IMR-90 (cell line): Measurements from ENCODE around the gene TTYH3. TPM values are rescaled to one million over a fixed set of nuclear protein-coding genes. Genes with fewer than 3 reads are reported as not detected.
A peak's percentile ranks its signal among the peaks of the same experiment; 100 is the strongest.

ENCODE experiments used
- ATAC-seq: fragments of 200-7000 bp; cut with Tn5 transposase; 2 replicates; pipeline ENCODE4 v1.9.1; 2020; ENCODE audit warnings: low read depth, mild to moderate bottlenecking, moderate library complexity
- BruUV-seq: library from RNA; stranded (reverse); fragments of 400-500 nt; replicated peaks from 2 replicates; lab custom pipeline; 2021; lab: Mats Ljungman, UMichigan
- CTCF ChIA-PET: fragments of 300-600 bp; formaldehyde crosslinking; extraction: SDS; loops from one replicate; lab custom pipeline; 2021; ENCODE audit warnings: antibody characterized with exemption; lab: Yijun Ruan, JAX
- POLR2A ChIA-PET: fragments of 300-600 bp; sonication (Branson Sonifier 250); formaldehyde crosslinking; loops from one replicate; lab custom pipeline; 2022; ENCODE audit warnings: antibody characterized with exemption; ENCODE audit not compliant: unreplicated experiment; lab: Charles Lee
- DNase-seq: peaks from one replicate; pipeline ENCODE4 v3.0.0; 2013
- H2AFZ ChIP-seq: replicated peaks from 2 replicates; pipeline ENCODE3; 2013; ENCODE audit warnings: low read length, mild to moderate bottlenecking; ENCODE audit not compliant: poor library complexity
- H2AK5ac ChIP-seq: 2 replicates; pipeline ENCODE4 v1.6.1; 2013; ENCODE audit warnings: low read depth, low read length, inconsistent platforms
- H2AK9ac ChIP-seq: replicated peaks from 2 replicates; pipeline ENCODE3; 2013; ENCODE audit warnings: mild to moderate bottlenecking, low read depth, low read length, moderate library complexity; ENCODE audit not compliant: poor library complexity
- H2BK120ac ChIP-seq: 2 replicates; pipeline ENCODE4 v1.6.1; 2013; ENCODE audit warnings: low read depth, low read length, inconsistent platforms
- H2BK15ac ChIP-seq: 3 replicates; pipeline ENCODE4 v1.6.1; 2013; ENCODE audit warnings: low read depth, low read length, inconsistent platforms
- H2BK20ac ChIP-seq: 2 replicates; pipeline ENCODE4 v1.6.1; 2013; ENCODE audit warnings: low read depth, mild to moderate bottlenecking, inconsistent platforms, low read length, moderate library complexity
- H2BK5ac ChIP-seq: 2 replicates; pipeline ENCODE4 v1.6.1; 2013; ENCODE audit warnings: mild to moderate bottlenecking, low read depth, low read length, inconsistent platforms; ENCODE audit not compliant: poor library complexity, severe bottlenecking
- H3K14ac ChIP-seq: replicated peaks from 2 replicates; pipeline ENCODE4 v1.6.1; 2013; ENCODE audit warnings: low read depth, low read length, inconsistent platforms
- H3K18ac ChIP-seq: 2 replicates; pipeline ENCODE4 v1.6.1; 2013; ENCODE audit warnings: low read depth, low read length, control low read depth
- H3K23ac ChIP-seq: 2 replicates; pipeline ENCODE4 v1.6.1; 2013; ENCODE audit warnings: low read depth, low read length, inconsistent platforms
- H3K27ac ChIP-seq: 2 replicates; pipeline ENCODE4 v1.5.1; 2013; ENCODE audit warnings: mild to moderate bottlenecking, control low read depth, low read length; ENCODE audit not compliant: insufficient read depth
- H3K27me3 ChIP-seq: 2 replicates; pipeline ENCODE4 v1.6.1; 2013; ENCODE audit warnings: low read length; ENCODE audit not compliant: control insufficient read depth, insufficient read depth
- H3K36me3 ChIP-seq: 2 replicates; pipeline ENCODE4 v1.6.1; 2013; ENCODE audit warnings: low read length, mixed read lengths; ENCODE audit not compliant: control insufficient read depth, insufficient read depth
- H3K4ac ChIP-seq: 2 replicates; pipeline ENCODE4 v1.6.1; 2013; ENCODE audit warnings: low read depth, low read length, inconsistent platforms
- H3K4me1 ChIP-seq: 2 replicates; pipeline ENCODE4 v1.6.1; 2013; ENCODE audit warnings: low read length, mixed read lengths; ENCODE audit not compliant: control insufficient read depth, insufficient read depth
- H3K4me2 ChIP-seq: 2 replicates; pipeline ENCODE4 v1.6.1; 2013; ENCODE audit warnings: low read depth, mild to moderate bottlenecking, control low read depth, low read length, moderate library complexity
- H3K4me3 ChIP-seq: 2 replicates; pipeline ENCODE4 v1.5.1; 2013; ENCODE audit warnings: low read depth, mild to moderate bottlenecking, control low read depth, low read length, moderate library complexity; ENCODE audit not compliant: insufficient read depth
- H3K56ac ChIP-seq: 2 replicates; pipeline ENCODE4 v1.6.1; 2013; ENCODE audit warnings: low read length, inconsistent platforms; ENCODE audit not compliant: insufficient read depth; ENCODE audit errors: extremely low read depth
- H3K79me1 ChIP-seq, 2 experiments: 2 replicates each; pipeline ENCODE4 v1.6.1; 2013; ENCODE audit warnings: low read length in 2 of 2, inconsistent platforms in 1 of 2, low read depth in 1 of 2
- H3K9ac ChIP-seq: 2 replicates; pipeline ENCODE4 v1.6.1; 2013; ENCODE audit warnings: low read depth, low read length, control low read depth
- H3K9me1 ChIP-seq: 2 replicates; pipeline ENCODE4 v1.6.1; 2013; ENCODE audit warnings: low read length, inconsistent platforms; ENCODE audit not compliant: insufficient read depth
- H3K9me3 ChIP-seq: 2 replicates; pipeline ENCODE4 v1.6.1; 2013; ENCODE audit warnings: low read length; ENCODE audit not compliant: control insufficient read depth, insufficient read depth
- H4K20me1 ChIP-seq: 2 replicates; pipeline ENCODE4 v1.6.1; 2013; ENCODE audit warnings: low read length, inconsistent platforms; ENCODE audit not compliant: insufficient read depth
- H4K5ac ChIP-seq: 2 replicates; pipeline ENCODE4 v1.6.1; 2013; ENCODE audit warnings: mild to moderate bottlenecking, low read depth, low read length, control low read depth
- H4K8ac ChIP-seq, 2 experiments: 2 replicates each; pipeline ENCODE4 v1.6.1; 2013; ENCODE audit warnings: low read depth in 2 of 2, low read length in 2 of 2, control low read depth in 1 of 2, inconsistent platforms in 1 of 2
- H4K91ac ChIP-seq: 2 replicates; pipeline ENCODE4 v1.6.1; 2013; ENCODE audit warnings: low read depth, low read length, inconsistent platforms; ENCODE audit not compliant: insufficient read depth
- BHLHE40 ChIP-seq: fragments of 150-350 bp; IDR thresholded peaks from 2 replicates; pipeline ENCODE4 v1.6.1; 2016; ENCODE audit warnings: mild to moderate bottlenecking, low read depth, low read length
- CEBPB ChIP-seq: IDR thresholded peaks from 2 replicates; pipeline ENCODE4 v1.6.1; 2012; ENCODE audit warnings: low read depth, low read length, improper control_type of control experiment
- CHD1 ChIP-seq: IDR thresholded peaks from 2 replicates; pipeline ENCODE4 v1.6.1; 2012; ENCODE audit warnings: low read depth, low read length, improper control_type of control experiment
- FOS ChIP-seq: fragments of 150-350 bp; IDR thresholded peaks from 2 replicates; pipeline ENCODE4 v1.6.1; 2016; ENCODE audit warnings: low read depth, low read length
- MAFK ChIP-seq: IDR thresholded peaks from 2 replicates; pipeline ENCODE4 v1.6.1; 2012; ENCODE audit warnings: low read depth, low read length, improper control_type of control experiment
- MAZ ChIP-seq: IDR thresholded peaks from 2 replicates; pipeline ENCODE4 v1.6.1; 2012; ENCODE audit warnings: low read depth, mild to moderate bottlenecking, low read length, improper control_type of control experiment, moderate library complexity, borderline replicate concordance
- MXI1 ChIP-seq: IDR thresholded peaks from 2 replicates; pipeline ENCODE4 v1.6.1; 2012; ENCODE audit warnings: low read depth, mild to moderate bottlenecking, low read length, moderate library complexity, borderline replicate concordance
- NFE2L2 ChIP-seq: fragments of 150-350 bp; IDR thresholded peaks from 2 replicates; pipeline ENCODE4 v1.6.1; 2016; ENCODE audit warnings: low read depth, mild to moderate bottlenecking, low read length
- POLR2A ChIP-seq: IDR thresholded peaks from 2 replicates; pipeline ENCODE4 v1.6.1; 2012; ENCODE audit warnings: mild to moderate bottlenecking, low read depth, low read length
- RAD21 ChIP-seq: IDR thresholded peaks from 2 replicates; pipeline ENCODE4 v1.6.1; 2012; ENCODE audit warnings: low read length, improper control_type of control experiment
- RCOR1 ChIP-seq: IDR thresholded peaks from 2 replicates; pipeline ENCODE4 v1.6.1; 2012; ENCODE audit warnings: mild to moderate bottlenecking, low read length, improper control_type of control experiment; ENCODE audit not compliant: insufficient replicate concordance
- RFX5 ChIP-seq: IDR thresholded peaks from 2 replicates; pipeline ENCODE4 v1.8.0; 2012; ENCODE audit warnings: low read depth, mild to moderate bottlenecking, low read length, moderate library complexity
- SMC3 ChIP-seq: fragments of 150-350 bp; IDR thresholded peaks from 2 replicates; pipeline ENCODE4 v1.6.1; 2016; ENCODE audit warnings: low read depth, mild to moderate bottlenecking, antibody characterized with exemption, low read length, moderate library complexity
- WGBS, 2 experiments: methylation state at CpG; one replicate each; pipeline versions ENCODE4 v1.1.5 to v1.1.7; 2013; ENCODE audit warnings: missing lambda C conversion rate in 2 of 2; ENCODE audit not compliant: insufficient read length in 1 of 2; ENCODE audit errors: extremely low coverage in 2 of 2; 5-methylcytosine and 5-hydroxymethylcytosine counted together
- dilution Hi-C: fragments of 300-500 bp; cut with HindIII; formaldehyde crosslinking; loops from one replicate; pipeline ENCODE4 v1.14.3; 2018; ENCODE audit warnings: low sequenced_read_pairs; ENCODE audit not compliant: unreplicated experiment
- in situ Hi-C: fragments of 300-500 bp; cut with MboI; formaldehyde crosslinking; loops from 3 replicates; pipeline ENCODE4 v1.14.3; 2019; ENCODE audit warnings: low sequenced_read_pairs, inconsistent platforms, mixed read lengths
- intact Hi-C: fragments of 100-400 bp; cut with micrococcal nuclease; formaldehyde crosslinking; loops from 2 replicates; pipeline ENCODE4 v1.10.0; 2022
- polyA plus RNA-seq, 3 experiments: library from polyadenylated mRNA; depleted of rRNA; stranded (reverse); fragments of >200 nt; gene quantifications; 2 replicates each; pipeline ENCODE4 v1.2.3, GENCODE V29; 2012; ENCODE audit warnings: low replicate concordance in 1 of 3
- total RNA-seq: library from RNA; depleted of rRNA; stranded (reverse); fragments of >200 nt; gene quantifications from 2 replicates; pipeline ENCODE4 v1.2.3, GENCODE V29; 2012
- TF ChIP-seq, protein P1 (sequence below): conservative IDR thresholded peaks from 2 replicates; pipeline ENCODE4 v1.5.1; 2012; ENCODE audit warnings: mild to moderate bottlenecking, low read depth, low read length, improper control_type of control experiment
- TF ChIP-seq, protein P2 (sequence below): fragments of 150-350 bp; IDR thresholded peaks from 2 replicates; pipeline ENCODE4 v1.6.1; 2017; ENCODE audit warnings: mild to moderate bottlenecking, antibody characterized with exemption, low read length, low read depth
- TF ChIP-seq, protein P3 (sequence below): fragments of 150-350 bp; IDR thresholded peaks from 2 replicates; pipeline ENCODE4 v1.6.1; 2016; ENCODE audit warnings: low read depth, mild to moderate bottlenecking, low read length, moderate library complexity, borderline replicate concordance

TTYH3 gene
- total and polyA plus RNA-seq, 2 of the 4 experiments (the other 2 are of a cell fraction) = 5.6 to 82.6 TPM

GRCh38 chr7:2612445-2613097 is 19.2 kb upstream of the TTYH3 start:
- H4K8ac ChIP-seq = no peak overlapping the region
- in situ Hi-C loops (no loop called here), dilution Hi-C loops (no loop called here), intact Hi-C loops (no loop called here)
- H4K20me1 ChIP-seq = no peaks in the 10 kb centered on the region; the same call in 1 of the 2 replicates
- TF ChIP-seq, protein P1, sequence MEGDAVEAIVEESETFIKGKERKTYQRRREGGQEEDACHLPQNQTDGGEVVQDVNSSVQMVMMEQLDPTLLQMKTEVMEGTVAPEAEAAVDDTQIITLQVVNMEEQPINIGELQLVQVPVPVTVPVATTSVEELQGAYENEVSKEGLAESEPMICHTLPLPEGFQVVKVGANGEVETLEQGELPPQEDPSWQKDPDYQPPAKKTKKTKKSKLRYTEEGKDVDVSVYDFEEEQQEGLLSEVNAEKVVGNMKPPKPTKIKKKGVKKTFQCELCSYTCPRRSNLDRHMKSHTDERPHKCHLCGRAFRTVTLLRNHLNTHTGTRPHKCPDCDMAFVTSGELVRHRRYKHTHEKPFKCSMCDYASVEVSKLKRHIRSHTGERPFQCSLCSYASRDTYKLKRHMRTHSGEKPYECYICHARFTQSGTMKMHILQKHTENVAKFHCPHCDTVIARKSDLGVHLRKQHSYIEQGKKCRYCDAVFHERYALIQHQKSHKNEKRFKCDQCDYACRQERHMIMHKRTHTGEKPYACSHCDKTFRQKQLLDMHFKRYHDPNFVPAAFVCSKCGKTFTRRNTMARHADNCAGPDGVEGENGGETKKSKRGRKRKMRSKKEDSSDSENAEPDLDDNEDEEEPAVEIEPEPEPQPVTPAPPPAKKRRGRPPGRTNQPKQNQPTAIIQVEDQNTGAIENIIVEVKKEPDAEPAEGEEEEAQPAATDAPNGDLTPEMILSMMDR = no peak
- no peak for TF ChIP-seq RAD21
- TF ChIP-seq CEBPB = no peak
- TF ChIP-seq MAZ = no peak
- TF ChIP-seq, protein P2, sequence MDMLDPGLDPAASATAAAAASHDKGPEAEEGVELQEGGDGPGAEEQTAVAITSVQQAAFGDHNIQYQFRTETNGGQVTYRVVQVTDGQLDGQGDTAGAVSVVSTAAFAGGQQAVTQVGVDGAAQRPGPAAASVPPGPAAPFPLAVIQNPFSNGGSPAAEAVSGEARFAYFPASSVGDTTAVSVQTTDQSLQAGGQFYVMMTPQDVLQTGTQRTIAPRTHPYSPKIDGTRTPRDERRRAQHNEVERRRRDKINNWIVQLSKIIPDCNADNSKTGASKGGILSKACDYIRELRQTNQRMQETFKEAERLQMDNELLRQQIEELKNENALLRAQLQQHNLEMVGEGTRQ = no peak
- no peak for TF ChIP-seq RCOR1
- no peak for TF ChIP-seq NFE2L2
- TF ChIP-seq POLR2A = no peak
- TF ChIP-seq BHLHE40 = no peak
- TF ChIP-seq MAFK = no peak
- TF ChIP-seq RFX5 = no peak
- TF ChIP-seq, protein P3, sequence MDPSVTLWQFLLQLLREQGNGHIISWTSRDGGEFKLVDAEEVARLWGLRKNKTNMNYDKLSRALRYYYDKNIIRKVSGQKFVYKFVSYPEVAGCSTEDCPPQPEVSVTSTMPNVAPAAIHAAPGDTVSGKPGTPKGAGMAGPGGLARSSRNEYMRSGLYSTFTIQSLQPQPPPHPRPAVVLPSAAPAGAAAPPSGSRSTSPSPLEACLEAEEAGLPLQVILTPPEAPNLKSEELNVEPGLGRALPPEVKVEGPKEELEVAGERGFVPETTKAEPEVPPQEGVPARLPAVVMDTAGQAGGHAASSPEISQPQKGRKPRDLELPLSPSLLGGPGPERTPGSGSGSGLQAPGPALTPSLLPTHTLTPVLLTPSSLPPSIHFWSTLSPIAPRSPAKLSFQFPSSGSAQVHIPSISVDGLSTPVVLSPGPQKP = no peak
- no peak for TF ChIP-seq MXI1
- TF ChIP-seq SMC3 = no peak
- TF ChIP-seq FOS = no peak
- no peak for TF ChIP-seq CHD1
- H2BK120ac ChIP-seq = no peak overlapping the region
- H2AK9ac ChIP-seq = no peak overlapping the region
- no peak overlapping the region for H3K23ac ChIP-seq
- H3K36me3 ChIP-seq = peaks cover 5% of the 10 kb centered on the region; the same call in 1 of the 2 replicates
- no peak overlapping the region for H2AK5ac ChIP-seq
- H3K27ac ChIP-seq = no peak overlapping the region
- BruUV-seq = no TSS peak
- peaks cover 7% of the 10 kb centered on the region; the same call in 1 of the 2 replicates for H3K4me1 ChIP-seq
- H3K4me3 ChIP-seq = no peak overlapping the region
- H3K4ac ChIP-seq = no peak overlapping the region
- no peak overlapping the region for H2BK5ac ChIP-seq
- no peak overlapping the region for H3K56ac ChIP-seq
- no peak for ATAC-seq
- H4K5ac ChIP-seq = no peak overlapping the region
- POLR2A ChIA-PET = no interaction called here
- H3K79me1 ChIP-seq = no peaks in the 10 kb centered on the region
- H3K9ac ChIP-seq = no peak overlapping the region
- H3K27me3 ChIP-seq = peaks cover 2% of the 10 kb centered on the region
- H3K9me1 ChIP-seq = no peaks in the 10 kb centered on the region
- H2AFZ ChIP-seq = peak overlapping the region; percentile 33
- H3K9me3 ChIP-seq = no peaks in the 10 kb centered on the region
- no peak overlapping the region for H2BK20ac ChIP-seq
- H4K91ac ChIP-seq = no peak overlapping the region
- no peak for DNase-seq
- 100% methylated on average over 4 of the region's 15 CpGs; no CpG with 5 or more reads in 1 of the 2 experiments for WGBS, 2 experiments
- no peak overlapping the region for H3K4me2 ChIP-seq
- H2BK15ac ChIP-seq = no peak overlapping the region
- CTCF ChIA-PET = no interaction called here
- H3K18ac ChIP-seq = no peak overlapping the region
- H3K14ac ChIP-seq = no peak overlapping the region
